SHP77 treated with DMSO at 0.1 percent for 48 hours (cell line): Measurements from ENCODE around the gene IQCB1.
A peak's percentile ranks its signal among the peaks of the same experiment; 100 is the strongest.
"Not testable (repeated sequence)": the region's sequence is repeated elsewhere in the genome, so short reads cannot be mapped to it uniquely, and the experiment has no call there.

Experiments used
- DNase-seq: peaks from one replicate; lab custom pipeline; 2025; lab: John Stamatoyannopoulos, UW

The IQCB1 gene, protein sequence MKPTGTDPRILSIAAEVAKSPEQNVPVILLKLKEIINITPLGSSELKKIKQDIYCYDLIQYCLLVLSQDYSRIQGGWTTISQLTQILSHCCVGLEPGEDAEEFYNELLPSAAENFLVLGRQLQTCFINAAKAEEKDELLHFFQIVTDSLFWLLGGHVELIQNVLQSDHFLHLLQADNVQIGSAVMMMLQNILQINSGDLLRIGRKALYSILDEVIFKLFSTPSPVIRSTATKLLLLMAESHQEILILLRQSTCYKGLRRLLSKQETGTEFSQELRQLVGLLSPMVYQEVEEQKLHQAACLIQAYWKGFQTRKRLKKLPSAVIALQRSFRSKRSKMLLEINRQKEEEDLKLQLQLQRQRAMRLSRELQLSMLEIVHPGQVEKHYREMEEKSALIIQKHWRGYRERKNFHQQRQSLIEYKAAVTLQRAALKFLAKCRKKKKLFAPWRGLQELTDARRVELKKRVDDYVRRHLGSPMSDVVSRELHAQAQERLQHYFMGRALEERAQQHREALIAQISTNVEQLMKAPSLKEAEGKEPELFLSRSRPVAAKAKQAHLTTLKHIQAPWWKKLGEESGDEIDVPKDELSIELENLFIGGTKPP

GRCh38 chr3:121834671-121835464, at the start of gene IQCB1, which contains the start of gene EAF2:
Gene IQCB1 (minus strand): TSS chr3:121835060. CDS start chr3:121828960, 6,100 bp downstream.
Gene EAF2 (plus strand): TSS chr3:121835209. CDS start chr3:121835286, 77 bp downstream.
- peak; percentile 77 for DNase-seq

GRCh38 chr3:121883507-121883906, 48.6 kb upstream of the IQCB1 start:
- no peak for DNase-seq

DNA sequence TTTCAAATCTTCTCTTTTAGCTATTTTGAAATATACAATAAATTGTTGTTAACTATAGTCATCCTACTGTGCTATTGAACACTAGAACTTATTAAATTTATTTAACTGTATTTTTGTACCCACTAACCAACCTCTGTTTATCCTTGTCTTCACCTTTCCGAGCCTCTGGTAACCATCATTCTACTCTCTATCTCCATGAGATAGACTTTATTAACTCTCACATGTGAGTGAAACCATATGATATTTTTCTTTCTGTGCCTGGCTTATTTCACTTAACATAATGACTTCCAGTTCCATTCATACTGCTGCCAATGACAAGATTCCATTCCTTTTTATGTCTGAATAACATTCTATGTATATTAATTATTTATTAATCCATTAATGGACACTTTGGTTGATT, 43.6 kb upstream of the IQCB1 start:
- no peak for DNase-seq

- no peak for DNase-seq
Measured at GRCh38 chr3:121871430-121871829, 36.6 kb upstream of the IQCB1 start.

GRCh38 chr3:121870717-121871116, 35.9 kb upstream of the IQCB1 start:
- no peak for DNase-seq

GRCh38 chr3:121869736-121870135, 34.9 kb upstream of the IQCB1 start:
- no peak for DNase-seq

- no peak for DNase-seq
Measured at GRCh38 chr3:121863801-121864200, 28.9 kb upstream of the IQCB1 start.

DNA sequence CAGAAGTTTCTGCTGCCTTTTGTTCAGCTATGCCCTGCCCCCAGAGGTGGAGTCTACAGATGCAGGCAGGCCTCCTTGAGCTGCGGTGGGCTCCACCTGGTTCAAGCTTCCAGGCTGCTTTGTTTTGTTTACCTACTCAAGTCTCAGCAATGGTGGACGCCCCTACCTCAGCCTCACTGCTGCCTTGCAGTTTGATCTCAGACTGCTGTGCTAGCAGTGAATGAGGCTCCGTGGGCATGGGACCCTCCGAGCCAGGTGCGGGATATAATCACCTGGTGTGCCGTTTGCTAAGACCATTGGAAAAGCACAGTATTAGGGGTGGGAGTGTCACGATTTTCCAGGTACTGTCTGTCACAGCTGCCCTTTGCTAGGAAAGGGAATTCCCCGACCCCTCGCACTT, 28.4 kb upstream of the IQCB1 start:
- not testable (repeated sequence) for DNase-seq

DNA sequence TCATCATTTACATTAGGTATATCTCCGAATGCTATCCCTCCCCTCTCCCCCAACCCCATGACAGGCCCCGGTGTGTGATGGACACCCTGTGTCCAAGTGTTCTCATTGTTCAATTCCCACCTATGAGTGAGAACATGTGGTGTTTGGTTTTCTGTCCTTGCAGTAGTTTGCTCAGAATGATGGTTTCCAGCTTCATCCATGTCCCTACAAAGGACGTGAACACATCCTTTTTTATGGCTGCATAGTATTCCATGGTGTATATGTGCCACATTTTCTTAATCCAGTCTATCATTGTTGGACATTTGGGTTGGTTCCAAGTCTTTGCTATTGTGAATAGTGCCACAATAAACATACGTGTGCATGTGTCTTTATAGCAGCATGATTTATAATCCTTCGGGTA, 22.9 kb upstream of the IQCB1 start:
- DNase-seq, result not testable (repeated sequence)

DNA sequence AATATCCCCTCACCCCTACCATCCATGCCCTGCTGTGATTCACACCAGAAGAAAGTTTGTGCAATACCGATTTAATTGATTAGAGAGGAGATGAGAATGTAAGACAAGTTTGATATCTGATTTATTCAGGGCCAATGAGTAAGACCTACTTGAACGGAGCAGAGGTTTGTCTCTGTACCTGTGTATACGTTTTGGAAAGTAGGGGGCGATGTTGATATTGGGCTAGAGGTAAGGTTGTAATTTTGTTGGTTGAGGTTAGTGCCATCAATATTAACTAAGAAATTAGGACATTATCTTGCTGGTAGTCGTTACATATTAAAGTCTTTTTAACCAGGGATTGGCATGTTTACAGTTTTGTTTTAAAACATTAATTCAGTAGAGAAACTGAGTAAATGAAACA, 20.7 kb upstream of the IQCB1 start:
- DNase-seq, result no peak

DNA sequence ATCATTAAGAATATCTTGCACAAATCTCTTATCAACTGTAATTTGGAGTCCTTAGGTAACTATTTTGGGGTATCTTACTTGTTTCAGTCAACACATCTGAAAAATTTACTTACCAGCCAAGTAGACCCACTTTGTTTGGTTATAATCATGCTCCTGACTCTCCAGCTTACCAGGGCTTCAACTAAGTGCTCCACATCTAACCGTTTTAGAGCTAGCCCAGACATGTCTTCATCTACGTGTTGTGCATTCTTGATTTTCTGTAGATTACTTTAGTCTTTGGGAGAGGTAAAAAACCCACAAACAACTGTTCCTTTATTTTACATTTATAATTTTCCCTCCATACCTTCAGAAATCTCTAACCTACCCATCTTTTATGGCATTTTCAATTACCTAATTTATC, 17.4 kb upstream of the IQCB1 start:
- DNase-seq, result no peak

DNA sequence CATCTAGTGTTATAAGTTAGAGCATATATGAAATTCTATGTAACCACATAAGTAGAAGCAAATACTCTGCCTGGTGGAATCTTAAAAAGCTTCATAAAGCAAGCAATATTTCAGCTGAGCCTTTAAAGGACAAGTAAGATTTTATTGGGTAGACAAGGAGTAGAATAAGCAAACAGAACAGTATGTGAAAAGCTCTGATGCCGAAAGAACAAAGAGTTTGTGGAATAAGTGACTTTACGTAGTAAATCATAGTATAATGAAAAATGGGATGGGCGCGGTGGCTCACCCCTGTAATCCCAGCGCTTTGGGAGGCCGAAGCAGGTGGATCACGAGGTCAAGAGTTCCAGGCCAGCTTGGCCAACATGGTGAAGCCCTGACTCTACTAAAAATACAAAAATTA, 10.0 kb upstream of the IQCB1 start:
- DNase-seq, result no peak

GRCh38 chr3:121839962-121840361, 5.1 kb upstream of the IQCB1 start:
- DNase-seq, result no peak

DNA sequence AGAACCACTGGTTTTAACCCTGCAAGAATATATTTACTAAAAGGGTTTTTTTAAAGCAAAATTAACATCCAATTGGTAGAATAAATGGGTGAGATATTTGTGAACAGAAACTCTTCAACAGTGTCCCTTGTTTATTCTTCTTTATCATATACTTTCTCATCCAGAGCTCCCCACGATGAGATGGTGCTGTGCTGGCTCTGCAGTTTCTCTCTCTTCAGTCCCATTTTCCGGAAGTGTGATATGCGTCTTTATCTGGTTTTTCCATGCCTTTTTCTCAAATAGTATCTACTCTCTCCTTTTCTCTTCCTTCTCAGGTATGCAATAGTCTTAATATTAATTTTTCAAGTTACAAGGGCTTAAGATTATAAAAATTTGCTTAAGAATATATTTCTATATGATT, 1.6 kb upstream of the IQCB1 start:
- no peak for DNase-seq

- no peak for DNase-seq
Measured at GRCh38 chr3:121836064-121836463, 1.2 kb upstream of the IQCB1 start.

DNA sequence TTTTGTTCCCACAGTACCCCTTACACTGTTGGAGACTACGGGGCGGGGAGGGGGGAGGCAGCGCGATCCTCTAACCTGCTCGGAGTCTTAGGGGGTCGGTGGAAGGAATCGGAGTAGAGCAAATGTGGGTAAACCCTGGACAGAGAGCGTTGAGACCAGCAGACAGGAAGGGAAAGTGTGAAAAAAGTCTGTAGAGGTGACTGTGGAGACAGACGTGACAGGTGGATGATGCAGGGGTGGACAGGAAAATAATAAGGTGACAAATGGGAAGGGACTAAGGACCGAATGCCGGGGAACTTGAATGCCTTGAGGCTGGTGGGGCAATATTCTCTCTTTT, 573 bp upstream of the IQCB1 start:
- DNase-seq, result no peak

GRCh38 chr3:121834157-121834670, 646 bp downstream of the IQCB1 start:
- DNase-seq, result no peak

GRCh38 chr3:121822973-121823372, 11.9 kb downstream of the IQCB1 start:
- DNase-seq, result no peak

- DNase-seq, result no peak
Measured at GRCh38 chr3:121821421-121822199, 13.2 kb downstream of the IQCB1 start.

GRCh38 chr3:121819236-121819635, 15.6 kb downstream of the IQCB1 start:
- DNase-seq, result no peak

GRCh38 chr3:121818578-121818977, 16.3 kb downstream of the IQCB1 start:
- DNase-seq, result no peak

DNA sequence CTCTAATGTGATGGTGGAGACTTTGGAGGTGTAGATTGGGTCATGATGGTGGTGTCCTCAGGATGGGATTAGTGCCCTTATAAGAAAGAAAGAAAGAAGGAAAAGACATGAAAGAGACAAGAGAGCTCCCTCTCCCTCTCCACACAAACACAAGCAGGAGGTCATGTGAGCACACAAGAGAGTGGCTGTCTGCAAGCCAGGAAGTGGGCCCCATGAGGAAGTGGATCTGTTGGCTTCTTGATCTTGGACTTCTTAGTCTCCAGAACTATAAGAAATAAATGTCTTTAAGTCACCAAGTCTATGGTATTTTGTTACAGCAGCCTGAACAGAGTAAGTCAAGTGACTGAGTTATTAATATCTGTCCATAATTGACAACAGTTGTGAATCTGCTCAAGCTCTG, 17.1 kb downstream of the IQCB1 start:
- no peak for DNase-seq
